ENCODE data around the gene TUNAR.

The TUNAR gene

GRCh38 chr14:95870772-95871171, 5.9 kb upstream of the TUNAR start:
- Histone ChIP-seq H3K9ac (ENCODE audit: low read length in 2 of 2) (no peak overlapping the region), H3K27ac (ENCODE audit: low read length) (no peak overlapping the region), H3K9me3 (ENCODE audit: control insufficient read depth in 2 of 2, low read length in 2 of 2) (peaks cover 7 to 9% of the 10 kb centered on the region in 2 donors), H3K4me3 (ENCODE audit: low read length in 2 of 2) (no peak overlapping the region), H3K36me3 (ENCODE audit: control insufficient read depth in 2 of 2, insufficient read depth in 2 of 2, low read length in 2 of 2) (no peaks in the 10 kb centered on the region), H3K27me3 (ENCODE audit: control insufficient read depth in 1 of 2, insufficient read depth in 2 of 2, low read length in 2 of 2) (peaks cover 8 to 30% of the 10 kb centered on the region in 2 donors), H3K4me1 (ENCODE audit: control insufficient read depth, insufficient read depth, low read length) (peaks cover under 1% of the 10 kb centered on the region)

DNA sequence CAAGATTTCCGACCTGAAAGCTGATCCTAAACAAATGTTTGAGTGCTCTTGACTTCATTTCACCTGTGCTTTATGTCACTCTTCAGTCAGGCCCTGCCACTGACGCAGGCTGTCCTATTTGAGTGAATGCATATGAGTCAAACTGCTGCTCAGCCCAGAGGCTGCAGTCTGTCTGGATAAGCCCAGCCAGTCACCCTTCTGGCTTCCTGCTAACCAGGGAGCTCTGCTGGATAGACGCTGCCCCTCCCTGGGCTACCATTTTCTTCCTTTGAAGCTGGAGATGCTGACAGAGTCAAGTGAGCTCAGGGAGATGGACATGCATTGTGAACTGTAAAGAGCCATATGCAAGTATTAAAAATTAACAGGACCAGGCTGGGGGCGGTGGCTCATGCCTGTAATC, 5.1 kb upstream of the TUNAR start:
- peaks cover 7% of the 10 kb centered on the region for H3K4me1 ChIP-seq (ENCODE audit: control insufficient read depth, insufficient read depth, low read length)
- H3K4me3 ChIP-seq (ENCODE audit: low read length in 2 of 2), result no peak overlapping the region
- H3K27me3 ChIP-seq (ENCODE audit: control insufficient read depth in 1 of 2, insufficient read depth in 2 of 2, low read length in 2 of 2), result peaks cover 14 to 30% of the 10 kb centered on the region in 2 donors
- no peak overlapping the region for H3K27ac ChIP-seq (ENCODE audit: low read length)
- H3K9ac ChIP-seq (ENCODE audit: low read length in 2 of 2), result no peak overlapping the region
- H3K9me3 ChIP-seq (ENCODE audit: control insufficient read depth in 2 of 2, low read length in 2 of 2), result peaks cover 0 to 1% of the 10 kb centered on the region in 2 donors
- no peaks in the 10 kb centered on the region for H3K36me3 ChIP-seq (ENCODE audit: control insufficient read depth in 2 of 2, insufficient read depth in 2 of 2, low read length in 2 of 2)

DNA sequence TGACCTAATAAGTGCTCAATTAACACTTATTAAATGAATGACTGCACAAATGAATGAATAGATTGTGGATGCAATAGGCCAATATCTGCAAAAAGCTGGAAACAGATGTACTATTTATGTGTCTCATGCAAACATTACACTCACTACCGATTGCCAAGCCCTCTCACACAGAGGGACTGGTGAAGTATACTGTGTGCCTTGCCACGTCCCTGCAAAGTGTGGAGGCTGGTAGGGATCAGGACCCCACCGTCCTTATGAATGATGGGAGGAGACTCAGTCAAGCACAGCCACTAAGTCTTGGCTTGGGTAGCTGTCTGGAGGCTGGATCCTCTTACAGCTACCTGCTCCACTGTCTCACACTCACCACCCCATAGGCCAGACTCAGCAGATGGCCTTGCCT, 3.9 kb upstream of the TUNAR start:
- Histone ChIP-seq H3K9me3 (ENCODE audit: control insufficient read depth in 2 of 2, low read length in 2 of 2) (no peaks in the 10 kb centered on the region), H3K36me3 (ENCODE audit: control insufficient read depth in 2 of 2, insufficient read depth in 2 of 2, low read length in 2 of 2) (no peaks in the 10 kb centered on the region), H3K4me1 (ENCODE audit: control insufficient read depth, insufficient read depth, low read length) (peaks cover 10% of the 10 kb centered on the region), H3K27me3 (ENCODE audit: control insufficient read depth in 1 of 2, insufficient read depth in 2 of 2, low read length in 2 of 2) (peaks cover 24 to 37% of the 10 kb centered on the region in 2 donors), H3K27ac (ENCODE audit: low read length) (no peak overlapping the region), H3K4me3 (ENCODE audit: low read length in 2 of 2) (no peak overlapping the region), H3K9ac (ENCODE audit: low read length in 2 of 2) (no peak overlapping the region)

DNA sequence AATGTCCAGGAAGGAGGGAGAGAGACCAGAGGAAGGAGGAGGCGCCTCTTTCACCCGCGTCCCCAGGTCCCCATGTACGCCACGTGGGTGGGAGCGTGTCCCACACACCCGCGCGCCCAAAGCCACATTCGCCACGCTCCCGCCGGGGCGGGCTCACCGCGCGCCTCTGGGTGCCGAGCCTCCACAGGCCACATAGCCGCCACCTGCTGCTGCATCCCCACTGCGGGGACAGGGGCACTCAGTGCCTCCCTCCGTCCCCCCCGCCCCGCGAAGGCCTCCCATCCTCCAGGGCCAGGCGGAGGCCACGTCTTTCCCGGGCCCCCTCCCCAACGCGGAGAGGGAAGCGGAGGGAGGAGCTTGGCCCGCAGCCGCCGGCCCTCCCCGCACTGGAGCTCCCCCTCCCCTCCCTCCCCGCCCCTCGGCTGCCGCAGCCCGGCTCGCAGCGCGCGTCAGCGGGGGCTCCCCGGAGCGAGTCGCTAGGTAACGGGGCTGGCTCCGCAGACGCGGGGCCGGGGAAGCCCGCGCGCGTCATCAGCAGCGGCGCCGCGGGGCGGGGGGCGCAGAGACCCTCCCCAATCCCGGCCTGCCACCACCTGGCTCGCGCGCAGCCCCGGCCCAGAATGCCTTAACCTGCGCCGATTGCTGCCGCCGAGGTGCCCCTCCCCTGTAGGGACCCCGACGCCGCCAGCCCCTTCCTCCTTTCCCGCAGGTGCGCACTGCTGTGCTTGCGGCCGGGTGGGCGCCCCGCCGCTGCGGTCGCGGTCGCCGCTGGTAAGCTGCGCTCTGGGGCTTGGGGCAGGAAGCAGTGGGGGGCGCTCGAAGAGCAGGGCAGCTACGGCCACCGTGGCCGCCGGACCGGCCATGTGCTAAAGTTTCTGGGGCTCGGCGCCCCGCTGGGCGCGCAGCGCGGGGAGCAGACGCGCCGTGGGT, 536 bp upstream of the TUNAR start:
- H3K27me3 ChIP-seq (ENCODE audit: control insufficient read depth in 1 of 2, insufficient read depth in 2 of 2, low read length in 2 of 2), result peaks cover 28 to 44% of the 10 kb centered on the region in 2 donors

GRCh38 chr14:95877633-95878032, 1.0 kb downstream of the TUNAR start:
- H3K4me3 ChIP-seq (ENCODE audit: low read length in 2 of 2), result no peak overlapping the region
- H3K27me3 ChIP-seq (ENCODE audit: control insufficient read depth in 1 of 2, insufficient read depth in 2 of 2, low read length in 2 of 2), result peaks cover 25 to 44% of the 10 kb centered on the region in 2 donors

More for the DNA sequence above, 536 bp upstream of the TUNAR start:
- Histone ChIP-seq H3K27ac (ENCODE audit: low read length) (no peak overlapping the region), H3K36me3 (ENCODE audit: control insufficient read depth in 2 of 2, insufficient read depth in 2 of 2, low read length in 2 of 2) (no peaks in the 10 kb centered on the region), H3K9ac (ENCODE audit: low read length in 2 of 2) (no peak overlapping the region), H3K9me3 (ENCODE audit: control insufficient read depth in 2 of 2, low read length in 2 of 2) (no peaks in the 10 kb centered on the region), H3K4me3 (ENCODE audit: low read length in 2 of 2) (no peak overlapping the region), H3K4me1 (ENCODE audit: control insufficient read depth, insufficient read depth, low read length) (peaks cover 10% of the 10 kb centered on the region)

DNA sequence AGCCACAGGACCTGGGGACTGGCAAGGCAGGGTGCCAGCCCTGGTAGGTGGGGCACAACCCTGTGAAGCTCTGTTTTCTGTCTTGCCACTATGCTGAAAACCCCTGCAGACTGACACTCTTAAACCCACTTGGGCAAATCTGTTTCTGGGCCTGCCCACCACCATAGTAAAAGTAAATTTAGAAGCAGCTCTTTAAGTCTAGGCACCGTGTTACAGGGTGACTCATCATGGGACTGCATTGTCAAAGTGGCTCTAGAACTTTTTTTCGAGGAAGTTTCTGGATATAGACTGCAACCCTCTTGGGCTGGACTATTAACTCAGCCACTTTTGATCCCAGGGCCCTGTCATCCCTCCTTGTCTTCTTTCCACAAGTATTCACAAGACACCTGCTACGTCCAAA, 7.7 kb downstream of the TUNAR start:
- Histone ChIP-seq H3K36me3 (ENCODE audit: control insufficient read depth in 2 of 2, insufficient read depth in 2 of 2, low read length in 2 of 2) (no peaks in the 10 kb centered on the region), H3K4me3 (ENCODE audit: low read length in 2 of 2) (no peak overlapping the region), H3K27me3 (ENCODE audit: control insufficient read depth in 1 of 2, insufficient read depth in 2 of 2, low read length in 2 of 2) (peaks cover 6 to 9% of the 10 kb centered on the region in 2 donors), H3K4me1 (ENCODE audit: control insufficient read depth, insufficient read depth, low read length) (no peaks in the 10 kb centered on the region), H3K9ac (ENCODE audit: low read length in 2 of 2) (no peak overlapping the region), H3K27ac (ENCODE audit: low read length) (no peak overlapping the region), H3K9me3 (ENCODE audit: control insufficient read depth in 2 of 2, low read length in 2 of 2) (no peaks in the 10 kb centered on the region)

More at GRCh38 chr14:95877633-95878032, 1.0 kb downstream of the TUNAR start:
- Histone ChIP-seq H3K4me1 (ENCODE audit: control insufficient read depth, insufficient read depth, low read length) (peaks cover 10% of the 10 kb centered on the region), H3K36me3 (ENCODE audit: control insufficient read depth in 2 of 2, insufficient read depth in 2 of 2, low read length in 2 of 2) (no peaks in the 10 kb centered on the region), H3K9ac (ENCODE audit: low read length in 2 of 2) (no peak overlapping the region), H3K27ac (ENCODE audit: low read length) (no peak overlapping the region), H3K9me3 (ENCODE audit: control insufficient read depth in 2 of 2, low read length in 2 of 2) (no peaks in the 10 kb centered on the region)

DNA sequence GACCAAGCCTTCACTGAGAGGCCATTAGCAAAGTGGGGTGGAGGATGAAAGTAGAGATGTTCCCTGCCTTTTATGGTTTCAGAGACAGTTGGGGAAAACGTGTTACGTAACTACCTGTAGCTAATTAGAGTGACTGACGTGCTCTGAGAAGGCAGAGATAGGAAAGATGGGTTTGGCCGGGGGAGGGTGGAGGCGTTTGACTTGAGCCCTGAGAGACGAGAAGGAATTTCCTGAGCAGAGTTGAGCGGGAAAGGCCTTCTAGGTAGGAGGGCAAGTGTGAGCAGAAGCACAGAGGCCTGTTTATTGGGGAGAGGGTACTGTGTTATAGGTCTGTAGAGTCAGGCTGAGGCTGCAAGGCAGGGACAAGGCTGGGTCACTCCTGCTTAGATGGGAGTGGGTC, 8.6 kb downstream of the TUNAR start:
- no peaks in the 10 kb centered on the region for H3K36me3 ChIP-seq (ENCODE audit: control insufficient read depth in 2 of 2, insufficient read depth in 2 of 2, low read length in 2 of 2)
- H3K27me3 ChIP-seq (ENCODE audit: control insufficient read depth in 1 of 2, insufficient read depth in 2 of 2, low read length in 2 of 2), result peaks cover 5% of the 10 kb centered on the region in 2 donors
- H3K4me1 ChIP-seq (ENCODE audit: control insufficient read depth, insufficient read depth, low read length), result no peaks in the 10 kb centered on the region
- no peak overlapping the region for H3K4me3 ChIP-seq (ENCODE audit: low read length in 2 of 2)
- no peaks in the 10 kb centered on the region for H3K9me3 ChIP-seq (ENCODE audit: control insufficient read depth in 2 of 2, low read length in 2 of 2)
- H3K9ac ChIP-seq (ENCODE audit: low read length in 2 of 2), result no peak overlapping the region
- no peak overlapping the region for H3K27ac ChIP-seq (ENCODE audit: low read length)

GRCh38 chr14:95885866-95886265, 9.2 kb downstream of the TUNAR start:
- Histone ChIP-seq H3K36me3 (ENCODE audit: control insufficient read depth in 2 of 2, insufficient read depth in 2 of 2, low read length in 2 of 2) (no peaks in the 10 kb centered on the region), H3K9ac (ENCODE audit: low read length in 2 of 2) (no peak overlapping the region), H3K27ac (ENCODE audit: low read length) (no peak overlapping the region), H3K27me3 (ENCODE audit: control insufficient read depth in 1 of 2, insufficient read depth in 2 of 2, low read length in 2 of 2) (peaks cover 2 to 5% of the 10 kb centered on the region in 2 donors), H3K4me1 (ENCODE audit: control insufficient read depth, insufficient read depth, low read length) (no peaks in the 10 kb centered on the region), H3K4me3 (ENCODE audit: low read length in 2 of 2) (no peak overlapping the region), H3K9me3 (ENCODE audit: control insufficient read depth in 2 of 2, low read length in 2 of 2) (no peaks in the 10 kb centered on the region)

DNA sequence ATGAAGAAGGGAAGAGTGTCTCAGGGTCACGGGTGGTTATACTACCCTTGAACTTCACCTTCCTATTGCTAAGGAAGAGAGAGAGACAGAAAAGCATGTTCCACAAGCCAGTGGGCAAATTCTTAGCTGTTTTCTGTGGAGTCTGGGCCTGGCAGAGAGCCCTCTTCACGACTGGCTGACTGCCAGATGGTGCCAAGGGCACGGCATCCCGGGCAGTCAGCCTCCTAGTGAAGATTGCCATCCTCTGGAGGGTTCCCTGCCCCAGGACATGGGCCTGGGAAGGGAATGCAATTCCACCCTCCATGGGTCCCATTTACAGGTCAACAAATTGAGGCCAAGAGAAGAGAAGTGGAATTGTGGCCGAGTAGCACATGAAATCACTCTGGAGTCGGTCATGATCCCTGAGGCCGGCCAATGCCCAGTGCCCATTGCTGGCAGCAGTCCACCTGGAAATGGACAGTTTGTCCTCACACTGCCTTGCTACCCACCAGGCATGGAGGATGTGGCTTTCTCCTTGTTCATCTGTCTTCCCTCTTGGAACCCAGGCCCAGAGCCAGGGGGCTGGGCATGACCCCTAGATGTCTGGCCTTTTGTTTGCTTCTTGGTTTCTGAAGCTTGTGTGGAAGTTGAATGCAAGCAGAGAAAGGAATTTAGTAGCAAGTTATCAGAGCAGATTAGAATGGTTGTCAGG, 9.9 kb downstream of the TUNAR start:
- H3K4me3 ChIP-seq (ENCODE audit: low read length in 2 of 2), result no peak overlapping the region
- no peaks in the 10 kb centered on the region for H3K36me3 ChIP-seq (ENCODE audit: control insufficient read depth in 2 of 2, insufficient read depth in 2 of 2, low read length in 2 of 2)
- H3K4me1 ChIP-seq (ENCODE audit: control insufficient read depth, insufficient read depth, low read length), result no peaks in the 10 kb centered on the region
- H3K27me3 ChIP-seq (ENCODE audit: control insufficient read depth in 1 of 2, insufficient read depth in 2 of 2, low read length in 2 of 2), result peaks cover 2 to 8% of the 10 kb centered on the region in 2 donors
- no peak overlapping the region for H3K27ac ChIP-seq (ENCODE audit: low read length)
- no peak overlapping the region for H3K9ac ChIP-seq (ENCODE audit: low read length in 2 of 2)
- no peaks in the 10 kb centered on the region for H3K9me3 ChIP-seq (ENCODE audit: control insufficient read depth in 2 of 2, low read length in 2 of 2)

- Histone ChIP-seq H3K27ac (ENCODE audit: low read length) (no peak overlapping the region), H3K4me1 (ENCODE audit: control insufficient read depth, insufficient read depth, low read length) (no peaks in the 10 kb centered on the region), H3K9ac (ENCODE audit: low read length in 2 of 2) (no peak overlapping the region), H3K9me3 (ENCODE audit: control insufficient read depth in 2 of 2, low read length in 2 of 2) (no peaks in the 10 kb centered on the region), H3K27me3 (ENCODE audit: control insufficient read depth in 1 of 2, insufficient read depth in 2 of 2, low read length in 2 of 2) (peaks cover 2 to 9% of the 10 kb centered on the region in 2 donors), H3K36me3 (ENCODE audit: control insufficient read depth in 2 of 2, insufficient read depth in 2 of 2, low read length in 2 of 2) (no peaks in the 10 kb centered on the region), H3K4me3 (ENCODE audit: low read length in 2 of 2) (no peak overlapping the region)
Measured at GRCh38 chr14:95887351-95887750, 10.7 kb downstream of the TUNAR start.
